Activated CD4-positive, alpha-beta T cell treated with anti-CD3 and anti-CD28 coated beads, Interleukin-2, amount 50 U/mL, for 24 hours (primary cell): ENCODE data around the gene E2F3.

Source experiments
- DNase-seq, 2 donors: peaks; one replicate each; pipeline ENCODE4 v3.0.0-alpha.2; 2020; ENCODE audit warnings: low read depth in 1 of 2, low spot score in 1 of 2

The E2F3 gene

GRCh38 chr6:20433321-20433720, 31.6 kb downstream of the E2F3 start:
- DNase-seq = no peak

DNA sequence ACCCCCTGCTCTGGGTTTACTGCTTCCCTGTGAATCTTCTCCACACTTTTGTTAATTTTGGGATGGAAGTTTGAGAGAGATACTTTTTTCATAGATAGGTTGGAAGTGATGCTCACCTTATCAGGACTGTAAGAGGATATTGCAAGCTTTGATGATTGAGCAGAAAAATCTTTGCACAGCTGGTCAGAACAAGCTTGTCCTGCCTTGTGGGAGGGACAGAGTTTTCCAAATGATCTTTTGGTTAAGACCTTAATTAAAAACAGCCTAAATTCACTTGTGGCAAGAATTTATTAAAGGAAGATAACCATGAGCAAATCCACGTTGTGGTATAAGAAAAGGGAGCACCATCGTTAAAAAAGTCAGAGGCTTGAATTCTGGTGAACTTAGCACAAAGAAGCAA, 32.2 kb downstream of the E2F3 start:
- no peak for DNase-seq

- no peak for DNase-seq
Measured at GRCh38 chr6:20434766-20435165, 33.1 kb downstream of the E2F3 start.

GRCh38 chr6:20436719-20437118, 35.0 kb downstream of the E2F3 start:
- no peak for DNase-seq

- no peak for DNase-seq
Measured at GRCh38 chr6:20437639-20438038, 36.0 kb downstream of the E2F3 start.

- DNase-seq = no peak
Measured at GRCh38 chr6:20438462-20439070, 36.9 kb downstream of the E2F3 start.

GRCh38 chr6:20439558-20439957, 37.9 kb downstream of the E2F3 start:
- DNase-seq = no peak

DNA sequence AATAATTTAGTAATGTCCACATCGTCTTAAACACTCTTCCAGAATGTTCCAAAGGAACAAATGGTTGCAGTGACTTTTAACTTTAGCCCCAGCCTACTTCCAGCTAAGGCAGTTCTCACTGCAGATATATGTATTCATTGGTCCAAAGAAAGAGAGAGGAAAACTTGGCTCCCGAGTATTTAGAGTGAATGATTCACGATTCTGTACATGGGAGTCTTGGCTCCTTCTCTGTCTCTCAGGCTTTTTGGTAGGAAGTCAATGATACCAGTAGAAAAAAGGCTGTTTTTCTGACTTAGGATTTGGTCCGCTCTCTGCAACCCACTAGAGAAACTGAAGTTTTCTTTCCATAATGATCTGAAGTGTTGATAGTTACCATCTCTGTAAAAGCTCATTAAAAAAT, 38.6 kb downstream of the E2F3 start:
- DNase-seq = no peak

GRCh38 chr6:20441236-20441635, 39.6 kb downstream of the E2F3 start:
- DNase-seq = no peak

GRCh38 chr6:20441921-20442320, 40.2 kb downstream of the E2F3 start:
- DNase-seq = no peak

DNA sequence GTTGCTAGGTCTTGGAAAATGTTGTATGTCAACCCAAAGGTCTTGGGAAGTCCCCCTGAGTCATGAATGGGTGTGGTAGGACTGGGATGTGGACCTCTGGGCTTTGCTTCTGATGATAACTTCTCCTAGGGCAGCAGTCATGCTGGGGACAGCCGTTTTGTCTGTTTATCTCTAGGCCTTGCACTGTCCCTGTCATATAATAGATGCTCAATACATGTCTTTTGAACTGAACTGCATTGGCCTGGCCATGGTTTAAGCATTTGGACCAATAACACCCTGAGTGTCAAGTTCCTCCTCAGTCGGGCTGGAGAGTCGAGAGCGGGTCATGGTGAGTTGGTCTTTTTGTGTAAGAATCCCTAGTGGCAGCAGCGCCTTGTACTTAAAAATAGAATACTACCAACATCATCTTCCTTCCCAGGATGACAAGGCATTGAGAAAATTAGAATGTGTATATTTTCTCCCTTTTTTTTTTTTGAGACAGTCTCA, 43.1 kb downstream of the E2F3 start:
- no peak for DNase-seq

GRCh38 chr6:20447157-20447556, 45.5 kb downstream of the E2F3 start:
- DNase-seq = no peak

GRCh38 chr6:20447581-20448132, 46.0 kb downstream of the E2F3 start:
- no peak for DNase-seq

GRCh38 chr6:20448828-20449227, 47.1 kb downstream of the E2F3 start:
- DNase-seq = no peak

DNA sequence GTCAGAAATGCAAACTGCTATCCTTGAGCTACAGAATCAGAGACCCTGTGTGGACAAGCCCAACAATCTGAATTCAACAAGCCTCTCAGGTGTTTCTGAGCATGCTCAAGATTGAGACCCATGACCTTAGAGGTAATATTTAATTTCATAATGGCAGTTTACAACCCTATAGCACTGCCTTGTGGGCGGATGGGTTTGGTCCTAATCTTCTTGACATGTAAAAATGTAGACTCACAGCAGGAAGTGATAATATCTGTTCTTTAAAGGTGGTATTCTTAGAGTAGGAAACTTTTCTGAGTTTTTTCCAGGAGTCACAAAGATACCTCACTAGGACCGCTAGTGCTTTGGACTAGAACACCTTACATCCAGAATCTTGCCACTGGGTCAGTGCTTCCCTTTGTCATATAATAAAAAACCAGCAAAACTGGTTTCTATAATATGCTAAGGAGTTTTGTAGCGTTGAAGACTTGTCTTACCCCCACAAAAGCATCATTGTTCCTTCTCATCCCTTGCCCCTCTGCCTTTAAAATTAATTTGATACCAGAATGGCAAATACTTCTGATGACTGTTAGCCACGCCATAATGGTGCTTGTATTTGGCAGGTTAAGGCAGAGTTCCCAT, 52.6 kb downstream of the E2F3 start:
- DNase-seq = no peak

- no peak for DNase-seq
Measured at GRCh38 chr6:20455251-20455940, 53.7 kb downstream of the E2F3 start.

- no peak for DNase-seq
Measured at GRCh38 chr6:20458027-20458894, 56.6 kb downstream of the E2F3 start.

DNA sequence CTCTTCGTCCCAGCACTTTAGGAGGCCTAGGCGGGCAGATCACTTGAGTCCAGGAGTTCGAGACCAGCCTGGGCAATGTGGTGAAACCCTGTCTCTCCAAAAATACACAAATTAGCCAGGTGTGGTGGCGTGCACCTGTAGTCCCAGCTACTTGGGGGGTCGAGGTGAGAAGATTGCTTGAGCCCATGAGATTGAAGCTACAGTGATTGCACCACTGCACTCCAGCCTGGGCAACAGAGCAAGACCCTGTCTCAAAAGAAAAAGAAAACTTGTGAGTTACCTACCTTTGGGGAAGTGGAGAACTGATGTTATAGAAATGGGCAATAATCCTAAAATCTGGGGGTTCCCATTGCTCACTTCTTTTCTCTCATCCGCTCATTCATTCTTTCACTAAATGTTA, 58.0 kb downstream of the E2F3 start:
- DNase-seq = no peak

GRCh38 chr6:20461576-20461975, 59.9 kb downstream of the E2F3 start:
- DNase-seq = no peak

- DNase-seq = no peak
Measured at GRCh38 chr6:20463396-20463795, 61.7 kb downstream of the E2F3 start.

- DNase-seq = no peak
Measured at GRCh38 chr6:20464041-20464440, 62.4 kb downstream of the E2F3 start.
